Right lung (tissue), 5 donors: ENCODE data around the gene MAGEA2B. TPM values are rescaled to one million over a fixed set of nuclear protein-coding genes. Genes with fewer than 3 reads are reported as not detected.
"Not testable (repeated sequence)": the region's sequence is repeated elsewhere in the genome, so short reads cannot be mapped to it uniquely, and the experiment has no call there.

Experiments used
- DNase-seq, 2 donors: peaks; one replicate each; pipeline ENCODE4 v3.0.0-alpha.2; 2013
- polyA plus RNA-seq, 5 donors: library from polyadenylated mRNA; unstranded; fragments of 120-200 nt; gene quantifications; one replicate each; pipeline versions ENCODE4 v1.2.1 to v1.2.3, GENCODE V29; 2013; ENCODE audit warnings: inconsistent platforms in 1 of 5, low replicate concordance in 1 of 5; ENCODE audit not compliant: insufficient read length in 5 of 5, insufficient read depth in 1 of 5

MAGEA2B gene
- polyA plus RNA-seq, 5 donors, result not detected

GRCh38 chrX:152754871-152755270, 40.4 kb downstream of the MAGEA2B start:
- DNase-seq, result not testable (repeated sequence)

GRCh38 chrX:152758918-152759317, 44.5 kb downstream of the MAGEA2B start, which contains the start of gene CSAG3:
Gene CSAG3 (plus strand): TSS chrX:152759218.
- DNase-seq, result not testable (repeated sequence)

- not testable (repeated sequence) for DNase-seq
Measured at GRCh38 chrX:152759544-152759943, 45.1 kb downstream of the MAGEA2B start.

- DNase-seq, result not testable (repeated sequence)
Measured at GRCh38 chrX:152761582-152761981, 47.2 kb downstream of the MAGEA2B start.

GRCh38 chrX:152766562-152766961, 52.1 kb downstream of the MAGEA2B start:
- not testable (repeated sequence) for DNase-seq

Other genes starting within 250 kb of the MAGEA2B start
- gene GABRQ, start 76.7 kb upstream of the MAGEA2B start, polyA plus RNA-seq, result 1 to 10 TPM in 1 of 5 donors, under 1 TPM in 4; 0.67 to 1.0 (median 0.77) TPM
- not detected for gene MAGEA3, start 15.8 kb upstream of the MAGEA2B start, polyA plus RNA-seq
- not detected for gene CSAG2, start 5.4 kb upstream of the MAGEA2B start, polyA plus RNA-seq
- not detected for gene CSAG1, start 19.1 kb downstream of the MAGEA2B start, polyA plus RNA-seq
- not detected for gene MAGEA12, start 19.1 kb downstream of the MAGEA2B start, polyA plus RNA-seq
- not detected for gene MAGEA2, start 39.2 kb downstream of the MAGEA2B start, polyA plus RNA-seq
- gene CSAG3, start 44.6 kb downstream of the MAGEA2B start, polyA plus RNA-seq, result not detected
- not detected for gene MAGEA6, start 55.1 kb downstream of the MAGEA2B start, polyA plus RNA-seq
- gene CETN2, start 116.1 kb downstream of the MAGEA2B start, polyA plus RNA-seq, result 100 to 1,000 TPM in 1 of 5 donors, 10 to 100 TPM in 4; 80.7 to 102 (median 89.7) TPM
- gene NSDHL, start 116.4 kb downstream of the MAGEA2B start, polyA plus RNA-seq, result 10 to 100 TPM; 15.9 to 24.3 (median 19.0) TPM
- 10 to 100 TPM; 15.0 to 24.8 (median 20.4) TPM for gene ZNF185, start 183.4 kb downstream of the MAGEA2B start, polyA plus RNA-seq